PC-3 (cell line): ENCODE results near the gene MECR. TPM values are rescaled to one million over a fixed set of nuclear protein-coding genes. Genes with fewer than 3 reads are reported as not detected.

Experiments used
- ATAC-seq: fragments of 200-7000 bp; cut with Tn5 transposase; 2 replicates; pipeline ENCODE4 v1.9.1; 2020; ENCODE audit warnings: mild to moderate bottlenecking, moderate library complexity
- BruUV-seq: library from RNA; stranded (reverse); fragments of 400-500 nt; replicated peaks from 2 replicates; lab custom pipeline; 2021; lab: Mats Ljungman, UMichigan
- CTCF ChIA-PET: fragments of 300-600 bp; sonication (Branson Sonifier 250); formaldehyde crosslinking; loops from one replicate; lab custom pipeline; 2022; ENCODE audit warnings: antibody characterized with exemption; lab: Charles Lee
- POLR2A ChIA-PET: fragments of 300-600 bp; sonication (Branson Sonifier 250); formaldehyde crosslinking; loops from one replicate; lab custom pipeline; 2022; ENCODE audit warnings: antibody characterized with exemption; ENCODE audit not compliant: unreplicated experiment; lab: Charles Lee
- DNase-seq: peaks from one replicate; pipeline ENCODE4 v3.0.0-alpha.2; 2015
- H2AFZ ChIP-seq: fragments of 300-600 bp; sonication (generic); 2 replicates; pipeline ENCODE4 v1.6.0; 2016; ENCODE audit warnings: antibody characterized with exemption, low read length
- H3F3A ChIP-seq: fragments of 300-600 bp; sonication (generic); one replicate; pipeline ENCODE4 v1.6.0; 2017; ENCODE audit warnings: antibody characterized with exemption, low read length, control low read depth, mild to moderate bottlenecking; ENCODE audit not compliant: unreplicated experiment
- H3K27ac ChIP-seq: fragments of 300-600 bp; sonication (generic); 2 replicates; pipeline ENCODE4 v1.5.1; 2016; ENCODE audit warnings: mild to moderate bottlenecking, low read length
- H3K27me3 ChIP-seq: fragments of 300-600 bp; sonication (generic); 2 replicates; pipeline ENCODE4 v1.6.1; 2016; ENCODE audit warnings: low read length, mixed read lengths
- H3K36me3 ChIP-seq: fragments of 300-600 bp; sonication (generic); 2 replicates; pipeline ENCODE4 v1.6.1; 2016; ENCODE audit warnings: low read depth, mixed run types, low read length, mixed read lengths
- H3K4me1 ChIP-seq: fragments of 300-600 bp; sonication (generic); 2 replicates; pipeline ENCODE4 v1.5.1; 2016; ENCODE audit warnings: low read length; ENCODE audit not compliant: insufficient read depth
- H3K4me2 ChIP-seq: fragments of 300-600 bp; sonication (generic); 2 replicates; pipeline ENCODE4 v1.6.0; 2016; ENCODE audit warnings: low read length
- H3K4me3 ChIP-seq: fragments of 300-600 bp; sonication (generic); 2 replicates; pipeline ENCODE4 v1.5.1; 2016; ENCODE audit warnings: mild to moderate bottlenecking, low read length, mixed read lengths
- H3K79me2 ChIP-seq: fragments of 300-600 bp; sonication (generic); 2 replicates; pipeline ENCODE4 v1.6.1; 2017; ENCODE audit warnings: low read length, mixed read lengths
- H3K9ac ChIP-seq: fragments of 300-600 bp; sonication (generic); 2 replicates; pipeline ENCODE4 v1.6.0; 2016; ENCODE audit warnings: mild to moderate bottlenecking, low read length
- H3K9me2 ChIP-seq: fragments of 300-600 bp; sonication (generic); replicated peaks from 2 replicates; pipeline ENCODE4 v1.6.1; 2016; ENCODE audit warnings: mixed run types, low read length, mixed read lengths
- H3K9me3 ChIP-seq: fragments of 300-600 bp; sonication (generic); 2 replicates; pipeline ENCODE4 v1.6.1; 2016; ENCODE audit warnings: low read length, mixed read lengths
- H4K20me1 ChIP-seq: fragments of 300-600 bp; sonication (generic); 2 replicates; pipeline ENCODE4 v1.6.1; 2016; ENCODE audit warnings: low read length, mixed read lengths
- EZH2 ChIP-seq: fragments of 300-600 bp; sonication (generic); IDR thresholded peaks from one replicate; pipeline ENCODE4 v1.6.1; 2017; ENCODE audit warnings: antibody characterized with exemption, mild to moderate bottlenecking, low read length; ENCODE audit not compliant: unreplicated experiment
- EZH2phosphoT487 ChIP-seq: fragments of 300-600 bp; sonication (generic); IDR thresholded peaks from 2 replicates; pipeline ENCODE4 v1.6.1; 2018; ENCODE audit warnings: mild to moderate bottlenecking, antibody characterized with exemption, low read length, borderline replicate concordance
- intact Hi-C: fragments of 100-400 bp; cut with micrococcal nuclease; formaldehyde crosslinking; loops from 2 replicates; pipeline ENCODE4 v1.9.0; 2023
- total RNA-seq: library from RNA; depleted of rRNA; stranded (reverse); fragments of >200 nt; gene quantifications from 2 replicates; pipeline ENCODE4 v1.2.3, GENCODE V29; 2014
- TF ChIP-seq, protein P1 (sequence below): fragments of 300-600 bp; sonication (generic); conservative IDR thresholded peaks from 2 replicates; pipeline ENCODE4 v1.5.1; 2017; ENCODE audit warnings: antibody characterized with exemption, low read depth, mild to moderate bottlenecking, low read length

The MECR gene
- total RNA-seq, 1 experiment from 2014 or later, result 30.5 TPM

DNA sequence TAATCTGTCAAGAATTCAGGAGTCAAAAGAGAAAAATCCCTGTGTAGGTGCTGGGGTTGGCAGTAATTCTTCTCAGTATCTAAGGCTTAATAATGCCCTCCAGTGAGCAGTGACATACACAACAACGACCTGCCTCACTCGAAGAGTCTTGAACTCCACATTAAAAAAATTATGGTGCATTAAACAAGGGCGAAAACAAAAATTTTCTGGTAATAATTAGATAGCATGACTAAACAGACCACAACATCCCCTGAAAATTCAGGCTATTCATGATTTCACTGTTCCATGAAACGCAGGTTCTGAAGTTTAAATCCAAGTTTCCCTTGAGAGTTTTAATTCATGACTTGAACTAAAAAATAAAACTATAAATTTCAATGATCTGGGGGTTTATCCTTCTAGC is 54.2 kb downstream of the MECR start:
- no peaks in the 10 kb centered on the region for H3K27me3 ChIP-seq
- CTCF ChIA-PET, result no interaction called here
- no TSS peak for BruUV-seq
- H3K36me3 ChIP-seq, result peaks cover 21% of the 10 kb centered on the region
- intact Hi-C loops, result no loop called here
- H3K4me3 ChIP-seq, result no peak overlapping the region
- POLR2A ChIA-PET, result no interaction called here
- no peak overlapping the region for H2AFZ ChIP-seq
- H3K9me3 ChIP-seq, result no peaks in the 10 kb centered on the region
- TF ChIP-seq EZH2phosphoT487 (no peak), EZH2 (no peak)
- TF ChIP-seq, protein P1, sequence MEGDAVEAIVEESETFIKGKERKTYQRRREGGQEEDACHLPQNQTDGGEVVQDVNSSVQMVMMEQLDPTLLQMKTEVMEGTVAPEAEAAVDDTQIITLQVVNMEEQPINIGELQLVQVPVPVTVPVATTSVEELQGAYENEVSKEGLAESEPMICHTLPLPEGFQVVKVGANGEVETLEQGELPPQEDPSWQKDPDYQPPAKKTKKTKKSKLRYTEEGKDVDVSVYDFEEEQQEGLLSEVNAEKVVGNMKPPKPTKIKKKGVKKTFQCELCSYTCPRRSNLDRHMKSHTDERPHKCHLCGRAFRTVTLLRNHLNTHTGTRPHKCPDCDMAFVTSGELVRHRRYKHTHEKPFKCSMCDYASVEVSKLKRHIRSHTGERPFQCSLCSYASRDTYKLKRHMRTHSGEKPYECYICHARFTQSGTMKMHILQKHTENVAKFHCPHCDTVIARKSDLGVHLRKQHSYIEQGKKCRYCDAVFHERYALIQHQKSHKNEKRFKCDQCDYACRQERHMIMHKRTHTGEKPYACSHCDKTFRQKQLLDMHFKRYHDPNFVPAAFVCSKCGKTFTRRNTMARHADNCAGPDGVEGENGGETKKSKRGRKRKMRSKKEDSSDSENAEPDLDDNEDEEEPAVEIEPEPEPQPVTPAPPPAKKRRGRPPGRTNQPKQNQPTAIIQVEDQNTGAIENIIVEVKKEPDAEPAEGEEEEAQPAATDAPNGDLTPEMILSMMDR, result no peak
- H3K9ac ChIP-seq, result no peak overlapping the region
- peaks cover 66% of the 10 kb centered on the region for H4K20me1 ChIP-seq
- H3F3A ChIP-seq, result no peaks in the 10 kb centered on the region
- no peak overlapping the region for H3K27ac ChIP-seq
- no peaks in the 10 kb centered on the region for H3K9me2 ChIP-seq
- H3K79me2 ChIP-seq, result peaks cover 99% of the 10 kb centered on the region
- no peak for DNase-seq
- no peak for ATAC-seq
- no peak overlapping the region for H3K4me2 ChIP-seq
- H3K4me1 ChIP-seq, result peaks cover 10% of the 10 kb centered on the region; the same call in 1 of the 2 replicates

DNA sequence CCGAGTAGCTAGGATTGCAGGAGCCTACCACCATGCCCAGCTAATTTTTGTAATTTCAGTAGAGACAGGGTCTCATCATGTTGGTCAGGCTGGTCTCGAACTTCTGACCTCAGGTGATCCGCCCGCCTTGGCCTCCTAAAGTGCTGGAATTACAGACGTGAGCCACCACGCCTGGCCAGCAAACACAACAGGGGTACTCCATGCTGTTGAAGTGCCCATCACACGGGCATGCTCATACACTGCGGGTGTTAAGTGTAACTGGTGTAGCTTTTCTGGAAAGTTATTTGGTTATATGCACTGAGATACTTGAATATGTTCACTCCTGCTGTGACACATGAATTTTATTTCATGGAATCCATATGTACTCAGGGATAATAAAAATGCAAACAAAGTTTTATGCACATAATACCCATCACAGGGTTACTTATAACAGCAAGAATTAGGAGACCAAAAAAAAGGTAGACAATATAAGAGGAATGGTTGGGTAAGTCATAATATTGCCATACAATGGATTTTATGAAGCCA is 58.3 kb downstream of the MECR start:
- peaks cover 99% of the 10 kb centered on the region for H3K79me2 ChIP-seq
- BruUV-seq, result no TSS peak
- H3K27me3 ChIP-seq, result no peaks in the 10 kb centered on the region
- H3K27ac ChIP-seq, result no peak overlapping the region
- no peak overlapping the region for H3K4me3 ChIP-seq
- no peaks in the 10 kb centered on the region for H3K9me2 ChIP-seq
- ATAC-seq, result no peak
- H3K4me1 ChIP-seq, result no peaks in the 10 kb centered on the region
- H3K36me3 ChIP-seq, result peaks cover 26% of the 10 kb centered on the region; the same call in 1 of the 2 replicates
- H3K9me3 ChIP-seq, result no peaks in the 10 kb centered on the region
- intact Hi-C loops, result no loop called here
- DNase-seq, result no peak
- no peak overlapping the region for H3K4me2 ChIP-seq
- ChIA-PET CTCF (no interaction called here), POLR2A (no interaction called here)
- TF ChIP-seq EZH2phosphoT487 (no peak), EZH2 (no peak)
- TF ChIP-seq, protein P1, result no peak
- no peaks in the 10 kb centered on the region for H3F3A ChIP-seq
- H2AFZ ChIP-seq, result no peak overlapping the region
- H4K20me1 ChIP-seq, result peaks cover 72% of the 10 kb centered on the region
- H3K9ac ChIP-seq, result no peak overlapping the region

DNA sequence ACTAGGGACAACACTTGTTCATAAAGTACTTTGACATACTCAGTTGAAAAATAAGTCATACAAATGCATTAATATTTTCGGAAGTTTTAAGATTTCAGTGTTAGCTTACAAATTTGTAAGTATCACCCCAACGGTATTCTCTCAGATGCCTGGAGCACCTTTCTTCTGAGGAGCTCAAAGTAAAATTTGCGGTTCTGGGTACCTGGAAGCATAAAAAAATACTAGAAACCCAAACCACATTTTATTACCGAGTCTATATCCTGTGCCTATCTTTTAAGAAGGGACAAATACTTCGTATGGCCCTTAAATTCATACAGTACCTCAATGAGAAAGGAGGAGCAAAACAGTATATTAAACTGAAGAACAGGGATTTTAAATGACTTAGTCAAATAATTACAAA is 59.2 kb downstream of the MECR start:
- Histone ChIP-seq H4K20me1 (peaks cover 63% of the 10 kb centered on the region), H3K9me3 (no peaks in the 10 kb centered on the region), H3K4me3 (no peak overlapping the region), H3K4me1 (no peaks in the 10 kb centered on the region), H3K9ac (no peak overlapping the region), H3K9me2 (no peaks in the 10 kb centered on the region), H3K36me3 (peaks cover 33% of the 10 kb centered on the region; the same call in 1 of the 2 replicates), H3K27ac (no peak overlapping the region), H3K27me3 (no peaks in the 10 kb centered on the region), H3F3A (no peaks in the 10 kb centered on the region), H2AFZ (no peak overlapping the region), H3K79me2 (peaks cover 99% of the 10 kb centered on the region), H3K4me2 (no peak overlapping the region)
- ATAC-seq (no peak), DNase-seq (no peak)
- TF ChIP-seq, protein P1, result no peak
- TF ChIP-seq EZH2 (no peak), EZH2phosphoT487 (no peak)
- ChIA-PET POLR2A (no interaction called here), CTCF (no interaction called here)
- BruUV-seq, result no TSS peak
- intact Hi-C loops, result no loop called here
